ENCODE results near the gene LYZL1.
"Not testable (repeated sequence)": the region's sequence is repeated elsewhere in the genome, so short reads cannot be mapped to it uniquely, and the experiment has no call there.

DNA sequence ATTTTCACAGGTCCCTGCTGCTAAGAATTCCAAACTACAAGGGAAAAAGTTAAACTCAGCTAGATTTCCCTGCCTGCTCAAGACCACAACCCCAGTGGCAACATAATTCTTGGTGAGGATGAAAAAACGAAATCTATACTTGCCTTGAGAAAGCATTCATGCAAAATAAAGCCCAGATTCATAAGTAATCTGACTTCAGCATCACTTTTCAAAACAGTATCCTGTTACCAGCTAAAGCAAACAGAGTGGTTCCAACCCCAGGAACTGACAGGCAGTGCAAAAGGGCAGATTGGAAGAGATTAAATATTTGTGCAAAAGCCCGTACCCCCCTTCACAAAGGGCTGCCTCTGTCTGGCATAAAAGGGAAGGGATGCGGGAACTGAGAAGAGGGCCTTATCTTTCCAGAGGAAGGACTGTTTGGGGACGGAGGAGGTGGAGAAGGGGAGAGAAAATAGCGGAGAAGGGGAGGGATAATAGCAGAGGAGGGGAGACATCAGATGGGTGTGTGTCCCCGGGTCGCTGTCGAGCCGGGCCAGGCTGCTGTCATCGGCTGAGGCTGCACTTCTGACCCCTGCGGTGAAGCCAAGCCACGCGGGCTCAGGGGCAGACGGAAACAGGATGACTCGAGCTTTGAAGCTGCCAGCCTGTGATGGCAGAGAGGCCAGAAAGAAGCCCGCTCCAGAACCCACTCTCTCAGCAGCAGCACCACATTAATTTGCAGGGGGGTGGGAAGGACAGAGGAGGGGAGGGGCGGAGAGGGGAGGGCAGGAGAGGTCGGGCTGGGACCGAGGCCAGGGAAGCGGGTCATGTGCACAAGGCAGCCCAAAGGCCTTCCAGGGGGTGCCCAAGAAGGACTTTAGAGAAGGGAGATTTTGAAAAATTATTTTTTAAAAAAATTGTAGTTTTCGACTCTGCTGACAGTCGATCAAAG is 29.5 kb downstream of the LYZL1 start:
- TF ChIP-seq POLR2AphosphoS5 (IDR thresholded peaks at IDR 0.05; ENCODE audit: low read depth, low read length); POLR2A (IDR thresholded peaks at IDR 0.05; ENCODE audit: low read depth, low read length); TAF1 (IDR thresholded peaks at IDR 0.05; ENCODE audit: borderline replicate concordance, low read depth, low read length): not testable (repeated sequence)
